ENCODE data around the gene GOLGA1.

Gene GOLGA1

GRCh38 chr9:124884376-124884775, 56.5 kb downstream of the GOLGA1 start:
- Histone ChIP-seq H3K36me3 (ENCODE audit: control insufficient read depth, insufficient read depth, low read length) (no peaks in the 10 kb centered on the region), H2AFZ (no peak overlapping the region), H3K27me3 (ENCODE audit: control insufficient read depth, insufficient read depth, low read length) (no peaks in the 10 kb centered on the region), H3K9ac (no peak overlapping the region), H3K4me3 (ENCODE audit: low read depth, low read length) (no peak overlapping the region), H3K4me1 (no peaks in the 10 kb centered on the region), H3K4me2 (ENCODE audit: low read length) (no peak overlapping the region), H3K9me3 (ENCODE audit: control insufficient read depth, low read length) (no peaks in the 10 kb centered on the region), H3K27ac (no peak overlapping the region), H3K79me2 (no peaks in the 10 kb centered on the region)
- no peak for TF ChIP-seq CTCF (IDR thresholded peaks at IDR 0.05)

GRCh38 chr9:124882231-124882630, 58.7 kb downstream of the GOLGA1 start:
- no peaks in the 10 kb centered on the region for H3K36me3 ChIP-seq (ENCODE audit: control insufficient read depth, insufficient read depth, low read length)
- H3K27me3 ChIP-seq (ENCODE audit: control insufficient read depth, insufficient read depth, low read length): no peaks in the 10 kb centered on the region
- no peak overlapping the region for H3K9ac ChIP-seq
- no peak overlapping the region for H3K4me3 ChIP-seq (ENCODE audit: low read depth, low read length)
- no peak overlapping the region for H3K4me2 ChIP-seq (ENCODE audit: low read length)
- no peaks in the 10 kb centered on the region for H3K4me1 ChIP-seq
- no peaks in the 10 kb centered on the region for H3K79me2 ChIP-seq
- H2AFZ ChIP-seq: no peak overlapping the region
- no peaks in the 10 kb centered on the region for H3K9me3 ChIP-seq (ENCODE audit: control insufficient read depth, low read length)
- H3K27ac ChIP-seq: no peak overlapping the region
- no peak for TF ChIP-seq CTCF (IDR thresholded peaks at IDR 0.05)

DNA sequence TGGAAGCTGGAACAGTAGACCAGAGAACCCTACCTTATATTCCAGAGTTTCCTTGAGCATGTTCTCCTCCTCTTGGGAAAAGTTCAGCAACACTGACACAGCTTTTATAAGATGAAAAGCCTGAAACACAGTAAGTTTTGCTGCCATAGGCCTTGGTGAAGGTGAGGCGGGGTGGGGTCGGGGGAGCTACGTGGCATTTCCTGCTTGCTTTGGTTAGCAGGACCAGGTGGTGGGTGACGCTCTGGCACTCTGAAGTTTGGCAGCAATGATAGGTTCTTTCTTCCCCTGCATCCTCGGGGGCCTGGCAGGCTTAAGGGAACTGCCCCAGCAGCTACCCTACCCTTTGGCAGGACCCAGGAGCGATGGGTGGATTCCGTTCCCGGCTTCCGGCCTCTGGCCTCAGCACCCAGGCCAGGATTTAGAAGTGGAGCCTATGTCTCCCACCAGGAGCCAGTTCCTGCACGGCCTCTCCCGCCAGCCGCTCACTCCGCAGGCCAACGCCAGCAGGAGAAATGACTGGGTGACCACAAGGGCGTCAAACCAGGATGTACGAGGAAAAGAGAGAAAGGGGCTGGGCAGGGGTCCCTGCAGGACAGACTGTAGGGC, 59.6 kb downstream of the GOLGA1 start:
- no peaks in the 10 kb centered on the region for H3K4me1 ChIP-seq
- TF ChIP-seq CTCF (IDR thresholded peaks at IDR 0.05): no peak
- no peak overlapping the region for H3K9ac ChIP-seq
- H2AFZ ChIP-seq: no peak overlapping the region
- no peaks in the 10 kb centered on the region for H3K27me3 ChIP-seq (ENCODE audit: control insufficient read depth, insufficient read depth, low read length)
- H3K4me2 ChIP-seq (ENCODE audit: low read length): no peak overlapping the region
- no peaks in the 10 kb centered on the region for H3K36me3 ChIP-seq (ENCODE audit: control insufficient read depth, insufficient read depth, low read length)
- H3K27ac ChIP-seq: no peak overlapping the region
- no peak overlapping the region for H3K4me3 ChIP-seq (ENCODE audit: low read depth, low read length)
- H3K9me3 ChIP-seq (ENCODE audit: control insufficient read depth, low read length): no peaks in the 10 kb centered on the region
- H3K79me2 ChIP-seq: no peaks in the 10 kb centered on the region

- no peak for TF ChIP-seq CTCF (IDR thresholded peaks at IDR 0.05)
- no peaks in the 10 kb centered on the region for H3K36me3 ChIP-seq (ENCODE audit: control insufficient read depth, insufficient read depth, low read length)
Observed at GRCh38 chr9:124880501-124880900, 60.4 kb downstream of the GOLGA1 start.

DNA sequence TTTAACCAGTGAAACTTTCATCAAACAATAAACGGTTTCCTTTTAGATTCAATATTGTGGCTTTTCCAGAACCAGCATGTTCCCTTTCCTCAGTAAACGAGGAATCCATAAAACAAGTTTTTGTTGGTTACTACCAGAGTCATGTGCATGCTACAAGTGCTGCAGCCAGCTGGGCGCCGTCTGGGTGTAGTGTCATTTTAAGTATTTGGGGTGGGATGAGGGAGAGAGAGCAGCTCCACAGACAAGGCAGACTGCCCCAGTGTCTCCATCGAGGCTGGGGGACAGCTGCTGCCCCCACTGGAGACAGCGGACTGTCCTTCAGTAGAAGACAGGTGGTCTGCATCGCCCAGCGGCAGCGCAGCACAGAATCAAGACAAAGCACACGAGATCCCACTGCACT, 61.7 kb downstream of the GOLGA1 start:
- Histone ChIP-seq H3K9me3 (ENCODE audit: control insufficient read depth, low read length) (no peaks in the 10 kb centered on the region), H3K27ac (no peak overlapping the region), H3K36me3 (ENCODE audit: control insufficient read depth, insufficient read depth, low read length) (no peaks in the 10 kb centered on the region), H3K4me1 (no peaks in the 10 kb centered on the region), H3K9ac (no peak overlapping the region), H2AFZ (no peak overlapping the region), H3K4me3 (ENCODE audit: low read depth, low read length) (no peak overlapping the region), H3K4me2 (ENCODE audit: low read length) (no peak overlapping the region), H3K27me3 (ENCODE audit: control insufficient read depth, insufficient read depth, low read length) (no peaks in the 10 kb centered on the region), H3K79me2 (no peaks in the 10 kb centered on the region)
- TF ChIP-seq CTCF (IDR thresholded peaks at IDR 0.05): no peak

More at GRCh38 chr9:124880501-124880900, 60.4 kb downstream of the GOLGA1 start:
- Histone ChIP-seq H3K4me2 (ENCODE audit: low read length) (no peak overlapping the region), H3K4me1 (no peaks in the 10 kb centered on the region), H3K79me2 (no peaks in the 10 kb centered on the region), H3K9ac (no peak overlapping the region), H3K27ac (no peak overlapping the region), H3K9me3 (ENCODE audit: control insufficient read depth, low read length) (no peaks in the 10 kb centered on the region), H3K4me3 (ENCODE audit: low read depth, low read length) (no peak overlapping the region), H2AFZ (no peak overlapping the region), H3K27me3 (ENCODE audit: control insufficient read depth, insufficient read depth, low read length) (no peaks in the 10 kb centered on the region)

Measured in parathyroid adenoma (tissue), 2 donors.